UCSD-AML1 (cell line): ENCODE results near the gene C2CD4D.
"Not testable (repeated sequence)": the region's sequence is repeated elsewhere in the genome, so short reads cannot be mapped to it uniquely, and the experiment has no call there.

Experiments used
- DNase-seq: peaks from one replicate; lab custom pipeline; 2025; ENCODE audit not compliant: unreplicated experiment; lab: John Stamatoyannopoulos, UW

The C2CD4D gene

GRCh38 chr1:151839457-151840403 is at the start of gene C2CD4D:
Gene C2CD4D (minus strand): TSS chr1:151839820. CDS start chr1:151838989, 831 bp downstream.
- no peak for DNase-seq

GRCh38 chr1:151888972-151889570 is 49.5 kb upstream of the C2CD4D start:
- DNase-seq: no peak

GRCh38 chr1:151887028-151887427 is 47.4 kb upstream of the C2CD4D start:
- DNase-seq: no peak

DNA sequence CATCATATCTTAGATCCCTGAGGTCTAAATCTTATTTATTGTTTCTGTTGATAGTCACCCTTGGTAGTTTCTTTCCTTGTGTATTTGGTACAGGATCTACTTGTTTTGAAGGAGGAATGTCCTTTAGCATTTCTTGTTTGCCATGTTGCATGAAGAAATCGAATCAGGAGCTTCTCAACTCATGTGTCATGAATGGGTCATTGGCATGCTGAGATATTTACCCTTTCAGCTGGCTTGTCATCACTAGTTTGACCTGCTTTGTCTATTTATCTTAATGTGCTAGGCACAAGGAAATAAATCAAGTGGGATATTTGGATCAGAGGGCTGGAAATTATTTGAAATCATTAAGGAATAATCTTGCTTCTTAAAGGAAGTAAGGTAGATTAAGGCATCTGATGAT is 45.9 kb upstream of the C2CD4D start:
- DNase-seq: no peak

GRCh38 chr1:151884879-151885278 is 45.3 kb upstream of the C2CD4D start:
- not testable (repeated sequence) for DNase-seq

DNA sequence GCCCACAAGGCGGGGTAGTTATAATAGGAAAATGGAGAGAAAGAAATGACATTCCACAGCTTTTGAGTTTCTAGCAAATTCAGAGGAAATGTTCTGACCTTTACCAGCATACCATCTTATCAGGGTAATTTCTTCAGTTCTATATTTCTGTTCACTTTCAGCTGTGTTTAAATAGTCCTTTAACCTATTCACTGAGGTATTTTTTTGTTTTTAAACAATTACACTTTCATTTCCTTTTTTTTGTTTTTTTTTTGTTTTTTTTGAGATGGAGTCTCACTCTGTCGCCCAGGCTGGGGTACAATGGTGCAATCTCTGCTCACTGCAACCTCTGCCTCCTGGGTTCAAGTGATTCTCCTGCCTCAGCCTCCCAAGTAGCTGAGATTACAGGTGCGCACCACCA is 44.8 kb upstream of the C2CD4D start:
- DNase-seq: not testable (repeated sequence)

- DNase-seq: not testable (repeated sequence)
Measured at GRCh38 chr1:151883898-151884297, 44.3 kb upstream of the C2CD4D start.

DNA sequence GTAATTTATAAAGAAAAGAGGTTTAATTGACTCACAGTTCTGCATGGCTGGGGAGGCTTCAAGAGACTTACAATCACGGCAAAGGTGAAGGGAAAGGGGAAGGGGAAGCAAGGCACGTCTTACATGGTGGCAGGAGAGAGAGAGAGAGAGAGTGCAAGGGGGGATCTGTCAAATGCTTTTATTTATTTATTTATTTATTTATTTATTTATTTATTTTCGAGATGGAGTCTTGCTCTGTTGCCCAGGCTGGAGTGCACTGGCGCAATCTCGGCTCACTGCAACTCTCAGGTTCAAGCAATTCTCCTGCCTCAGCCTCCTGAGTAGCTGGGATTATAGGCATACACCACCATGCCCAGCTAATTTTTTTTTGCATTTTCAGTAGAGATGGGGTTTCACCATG is 43.3 kb upstream of the C2CD4D start:
- DNase-seq: not testable (repeated sequence)

DNA sequence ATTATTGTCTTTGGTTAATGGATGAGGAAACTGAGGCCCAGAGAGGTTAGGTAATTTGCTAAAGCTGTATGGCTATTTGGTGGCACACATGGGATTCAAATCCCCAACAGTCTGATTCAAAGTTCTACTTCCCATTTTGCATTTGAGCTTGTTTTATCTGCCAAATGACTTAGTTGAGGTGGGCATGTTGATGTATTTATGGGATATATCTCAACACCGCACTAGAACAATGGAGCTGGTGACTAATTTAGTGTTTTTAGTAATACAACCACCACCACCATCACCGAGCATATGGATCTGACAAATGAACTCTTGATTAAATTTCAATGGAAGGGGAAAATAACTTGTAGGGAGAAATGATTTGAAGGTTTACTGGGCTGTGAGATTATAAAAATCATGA is 42.8 kb upstream of the C2CD4D start:
- DNase-seq: no peak

- no peak for DNase-seq
Measured at GRCh38 chr1:151881479-151881878, 41.9 kb upstream of the C2CD4D start.

GRCh38 chr1:151875419-151876097 is 35.9 kb upstream of the C2CD4D start:
- DNase-seq: no peak

- DNase-seq: not testable (repeated sequence)
Measured at GRCh38 chr1:151872776-151873175, 33.2 kb upstream of the C2CD4D start.

- DNase-seq: no peak
Measured at GRCh38 chr1:151871284-151872030, 31.8 kb upstream of the C2CD4D start.

DNA sequence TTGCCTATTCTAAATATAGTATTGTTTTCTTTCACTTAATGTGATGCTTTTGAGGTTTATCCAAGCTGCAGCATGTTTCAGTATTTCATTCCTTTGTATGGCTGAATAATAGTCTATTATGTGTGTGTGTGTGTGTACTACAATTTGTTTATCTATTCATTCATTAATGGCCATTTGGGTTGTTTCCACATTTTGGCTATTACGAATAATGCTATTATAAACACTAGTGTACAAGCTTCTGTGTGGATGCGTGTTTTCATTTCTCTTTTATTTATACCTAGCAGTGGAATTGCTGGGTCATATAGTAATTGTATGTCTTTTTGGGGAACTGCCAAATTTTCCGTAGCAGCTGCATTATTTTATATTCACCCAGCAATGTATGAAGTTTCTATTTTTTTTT is 28.9 kb upstream of the C2CD4D start:
- DNase-seq: no peak

GRCh38 chr1:151867765-151868411 is 28.3 kb upstream of the C2CD4D start:
- no peak for DNase-seq

DNA sequence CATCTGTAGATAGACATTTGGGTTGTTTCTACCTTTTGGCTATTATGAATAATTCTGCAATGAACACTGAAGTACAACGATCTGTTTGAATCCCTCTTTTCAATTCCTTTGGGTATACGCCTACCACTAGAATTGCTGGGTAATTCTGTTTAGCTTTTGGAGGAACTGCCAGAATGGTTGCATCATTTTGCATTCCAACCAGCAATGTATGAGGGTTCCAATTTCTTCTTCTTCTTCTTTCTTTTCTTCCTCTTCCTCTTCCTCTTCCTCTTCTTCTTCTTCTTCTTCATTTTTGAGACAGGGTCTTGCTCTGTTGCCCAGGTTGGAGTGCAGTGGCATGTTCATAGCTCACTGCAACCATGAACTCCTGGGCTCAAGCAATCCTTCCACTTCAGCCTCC is 27.7 kb upstream of the C2CD4D start:
- DNase-seq: no peak

DNA sequence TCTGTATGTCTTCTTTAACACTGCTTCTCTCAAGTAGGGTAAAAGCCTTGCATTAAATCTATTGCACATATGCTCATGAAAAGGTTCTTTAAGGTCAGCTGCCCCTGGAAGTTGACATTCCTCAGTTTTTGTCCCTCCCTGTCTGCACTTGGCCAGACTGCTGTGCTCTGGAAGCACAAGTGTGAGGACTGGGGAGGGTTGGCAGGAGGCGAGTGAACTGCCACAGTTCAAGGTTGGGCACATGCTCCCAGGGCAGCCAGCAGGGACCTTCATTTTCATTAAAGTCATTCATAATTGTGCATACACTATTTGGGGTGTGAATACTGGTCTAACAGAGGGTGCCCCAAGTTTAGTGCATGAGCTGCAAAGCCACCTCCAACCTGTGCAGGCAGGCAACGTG is 24.8 kb upstream of the C2CD4D start:
- no peak for DNase-seq

DNA sequence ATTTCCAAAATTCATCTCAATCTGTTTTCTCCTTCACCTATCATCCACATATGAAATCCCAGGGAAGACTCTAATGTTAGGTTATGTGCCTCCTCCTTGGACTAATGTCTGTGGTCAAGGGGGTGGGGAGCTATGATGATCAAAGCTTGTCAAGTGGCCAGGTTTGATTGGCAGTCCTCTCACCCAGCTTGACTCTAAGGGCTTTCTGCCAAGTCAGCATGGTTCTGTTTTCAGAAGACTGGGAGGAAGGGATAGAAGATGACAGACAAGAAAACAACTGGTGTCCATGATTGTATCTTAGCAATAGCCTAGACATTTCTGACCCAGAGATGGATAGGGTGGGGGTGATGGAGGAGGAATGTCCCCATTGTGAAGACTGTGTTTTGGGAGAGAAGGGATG is 23.0 kb upstream of the C2CD4D start:
- no peak for DNase-seq

DNA sequence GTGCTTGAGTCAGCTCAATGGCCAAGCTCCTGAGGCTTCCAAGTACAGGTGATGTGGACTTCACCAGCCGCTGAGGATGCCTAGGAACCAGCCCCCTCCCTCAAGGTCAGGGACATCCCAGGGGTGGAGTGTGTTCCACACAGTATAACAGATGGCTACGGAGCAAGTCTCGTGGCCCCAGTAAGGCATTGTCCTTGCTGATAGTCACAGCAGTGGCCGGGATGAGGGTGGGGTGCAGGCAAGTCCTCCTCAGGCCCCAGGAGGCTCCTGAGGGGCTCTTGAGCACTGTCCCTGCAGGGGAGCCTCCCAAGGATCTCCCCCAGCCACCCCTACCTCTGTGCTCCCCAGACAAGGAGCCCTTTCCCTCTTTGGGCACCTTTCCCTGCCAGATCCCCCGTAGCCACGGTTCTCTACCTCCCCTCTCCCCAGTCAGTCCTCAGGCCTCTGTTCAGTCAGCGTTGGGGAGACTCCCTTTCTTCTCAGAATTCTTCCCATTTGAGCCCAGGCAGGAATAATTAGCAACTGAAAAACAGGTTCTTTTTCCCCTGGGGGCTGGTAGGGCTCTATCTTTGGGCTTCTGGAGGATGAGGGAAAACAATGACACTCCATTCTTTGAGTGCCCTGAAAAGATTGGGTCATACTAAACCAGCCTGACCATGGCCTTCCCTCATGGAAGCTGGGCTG is 21.0 kb upstream of the C2CD4D start:
- DNase-seq: no peak

DNA sequence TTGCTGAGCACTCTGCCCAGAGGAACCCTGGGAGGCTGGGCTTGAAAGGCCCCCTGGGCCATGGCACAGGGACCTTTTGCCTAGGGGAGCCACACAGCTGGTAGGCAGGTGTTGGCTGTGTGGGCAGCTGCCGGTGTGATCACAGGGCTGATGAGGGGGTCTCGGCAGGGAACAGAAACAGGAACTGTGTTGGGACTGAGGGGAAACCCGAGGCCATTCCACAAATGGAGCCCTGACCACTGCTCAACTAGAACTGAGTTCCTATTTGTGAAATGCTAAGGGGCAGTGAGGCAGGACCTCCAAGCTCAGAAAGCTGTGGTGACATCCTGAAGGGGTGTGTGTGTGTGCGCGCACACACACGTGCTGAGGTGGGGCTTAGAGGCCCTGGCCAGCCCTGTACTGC is 20.3 kb upstream of the C2CD4D start:
- no peak for DNase-seq
